ENCODE results near the gene MGAT4A.

DNA sequence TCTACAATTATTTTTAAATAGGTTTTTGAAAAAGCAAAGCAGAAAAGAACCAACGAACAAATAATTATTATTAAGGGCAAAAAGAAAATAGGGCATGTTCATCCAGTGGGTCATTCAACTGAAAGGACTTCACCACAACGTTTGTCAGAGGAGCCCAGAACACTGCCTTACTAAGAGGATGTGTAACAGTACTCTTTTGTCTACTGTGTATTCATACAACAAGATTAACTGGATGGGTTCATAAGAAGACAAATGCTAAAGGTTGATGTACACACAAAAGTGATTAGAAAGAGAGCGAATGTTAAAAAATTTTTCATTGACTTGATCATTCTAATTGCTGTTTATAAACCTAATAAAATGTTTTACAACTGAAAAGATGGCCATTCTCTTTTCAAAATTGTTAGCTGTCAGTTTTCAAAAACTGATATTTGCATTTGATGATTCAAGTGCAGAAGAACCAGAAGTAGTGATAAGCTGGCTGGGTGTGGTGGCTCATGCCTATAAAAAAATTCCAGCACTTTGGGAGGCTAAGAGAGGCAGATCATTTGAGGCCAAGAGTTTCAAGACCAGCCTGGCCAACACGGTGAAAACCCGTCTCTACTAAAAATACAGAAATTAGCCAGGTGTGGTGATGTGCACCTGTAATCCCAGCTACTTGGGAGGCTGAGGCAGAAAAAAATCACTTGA, 33.1 kb downstream of the MGAT4A start:
- no peak for TF ChIP-seq POLR2A (IDR thresholded peaks at IDR 0.05)
- TF ChIP-seq, protein P1, sequence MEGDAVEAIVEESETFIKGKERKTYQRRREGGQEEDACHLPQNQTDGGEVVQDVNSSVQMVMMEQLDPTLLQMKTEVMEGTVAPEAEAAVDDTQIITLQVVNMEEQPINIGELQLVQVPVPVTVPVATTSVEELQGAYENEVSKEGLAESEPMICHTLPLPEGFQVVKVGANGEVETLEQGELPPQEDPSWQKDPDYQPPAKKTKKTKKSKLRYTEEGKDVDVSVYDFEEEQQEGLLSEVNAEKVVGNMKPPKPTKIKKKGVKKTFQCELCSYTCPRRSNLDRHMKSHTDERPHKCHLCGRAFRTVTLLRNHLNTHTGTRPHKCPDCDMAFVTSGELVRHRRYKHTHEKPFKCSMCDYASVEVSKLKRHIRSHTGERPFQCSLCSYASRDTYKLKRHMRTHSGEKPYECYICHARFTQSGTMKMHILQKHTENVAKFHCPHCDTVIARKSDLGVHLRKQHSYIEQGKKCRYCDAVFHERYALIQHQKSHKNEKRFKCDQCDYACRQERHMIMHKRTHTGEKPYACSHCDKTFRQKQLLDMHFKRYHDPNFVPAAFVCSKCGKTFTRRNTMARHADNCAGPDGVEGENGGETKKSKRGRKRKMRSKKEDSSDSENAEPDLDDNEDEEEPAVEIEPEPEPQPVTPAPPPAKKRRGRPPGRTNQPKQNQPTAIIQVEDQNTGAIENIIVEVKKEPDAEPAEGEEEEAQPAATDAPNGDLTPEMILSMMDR (IDR thresholded peaks at IDR 0.05): no peak
- no peak for TF ChIP-seq EP300 (IDR thresholded peaks at IDR 0.05)

All from sigmoid colon (tissue), 4 donors.